Pancreas (tissue), 10 donors: ENCODE measurements around the gene GHRHR. TPM values are rescaled to one million over a fixed set of nuclear protein-coding genes. Genes with fewer than 3 reads are reported as not detected.

Experiments
- ATAC-seq, 4 donors: fragments of 200-7000 bp; cut with Tn5 transposase; one replicate each; pipeline versions ENCODE4 v1.8.0 to v1.9.1; 2020; ENCODE audit warnings: mild to moderate bottlenecking in 4 of 4, moderate library complexity in 4 of 4
- DNase-seq, 6 donors: peaks; one replicate each; pipeline ENCODE4 v3.0.0-alpha.2; 2020
- FAIRE-seq: peaks from 2 replicates; lab custom pipeline; 2012; peaks lifted over from hg19 to GRCh38; lab: Jason Lieb, UNC
- H3K27ac ChIP-seq, 4 donors: fragments of 200-600 bp; sonication (generic); 1 replicate in 3 of 4; 2 replicates in 1 of 4; pipeline versions ENCODE4 v1.5.0 to v1.8.0; 2020
- H3K27me3 ChIP-seq, 4 donors: fragments of 200-600 bp; one replicate each; pipeline ENCODE4 v1.8.0; 2021
- H3K36me3 ChIP-seq, 3 donors: fragments of 200-600 bp; sonication (generic) in 1 of 3; one replicate each; pipeline versions ENCODE4 v1.5.0 to v1.8.0; 2020 to 2021
- H3K4me1 ChIP-seq, 3 donors: fragments of 200-600 bp; one replicate each; pipeline ENCODE4 v1.8.0; 2021
- H3K4me3 ChIP-seq, 4 donors: fragments of 200-600 bp; sonication (generic) in 2 of 4; one replicate each; pipeline versions ENCODE4 v1.5.0 to v1.8.0; 2020 to 2021
- H3K9me3 ChIP-seq, 4 donors: fragments of 200-600 bp; one replicate each; pipeline ENCODE4 v1.8.0; 2021
- WGBS, 2 donors: extraction: QIAGEN DNeasy Blood & Tissue Kit; methylation state at CpG; one replicate each; pipeline ENCODE4 v1.1.7; 2013; 5-methylcytosine and 5-hydroxymethylcytosine counted together
- intact Hi-C, 3 donors: fragments of 100-400 bp; cut with DNase I; formaldehyde crosslinking; loops; one replicate each; pipeline versions ENCODE4 v1.11.1 to v1.14.2; 2022
- polyA plus RNA-seq, 2 donors: library from polyadenylated mRNA; stranded (reverse); fragments of 200-250 nt; gene quantifications; one replicate each; pipeline ENCODE4 v1.2.3, GENCODE V29; 2013
- total RNA-seq, 6 donors: library from RNA; stranded (reverse); fragmentation: NEBNext Ultra II Directional in 4 of 6; extraction: Animal tissue kit (Norgen Biotek cat#: 25700) in 4 of 6; gene quantifications; one replicate each; pipeline versions ENCODE4 v1.2.1 to v1.2.4, GENCODE V29; 2021 to 2023
- TF ChIP-seq, protein P1 (sequence below), 4 donors: fragments of 200-600 bp; sonication (generic) in 3 of 4; IDR thresholded peaks; one replicate each; pipeline versions ENCODE4 v1.5.0 to v1.8.0; 2021; ENCODE audit warnings: antibody characterized with exemption in 4 of 4
- donor health status: healthy with polysubstance abuse.
- donor health status: DM: no; HTN: no; CAD: no; lungs with moderate emphysema.
- donor health status: DM: no; HTN: no; CAD: no.
- donor health status: control.
- donor health status: control.
- donor health status: Bipolar disorder and iron deficiency.
- donor health status: DM: yes; HTN: yes; CAD: no.
- donor health status: DM: no; HTN: no; CAD: no.
- donor health status: DM: no; HTN: no; CAD: no.
- donor health status: DM: yes; HTN: yes; CAD: no.

Gene GHRHR
- total and polyA plus RNA-seq, 8 donors: 0.34 to 0.55 (median 0.47) TPM; not detected in 5

- Histone ChIP-seq H3K27me3 (no peaks in the 10 kb centered on the region), H3K27ac (no peak overlapping the region), H3K9me3 (no peaks in the 10 kb centered on the region), H3K4me1 (no peaks in the 10 kb centered on the region), H3K4me3 (no peak overlapping the region), H3K36me3 (no peaks in the 10 kb centered on the region)
- DNase-seq: peak in 1 of 6 donors; percentile 9
- ATAC-seq: no peak
- no peak for FAIRE-seq
- intact Hi-C loops: loop anchor here (5.0 to 10.0 kb wide), 3 partner anchors 175 to 182 kb away; no protein-coding TSS in a partner anchor
- TF ChIP-seq, protein P1, sequence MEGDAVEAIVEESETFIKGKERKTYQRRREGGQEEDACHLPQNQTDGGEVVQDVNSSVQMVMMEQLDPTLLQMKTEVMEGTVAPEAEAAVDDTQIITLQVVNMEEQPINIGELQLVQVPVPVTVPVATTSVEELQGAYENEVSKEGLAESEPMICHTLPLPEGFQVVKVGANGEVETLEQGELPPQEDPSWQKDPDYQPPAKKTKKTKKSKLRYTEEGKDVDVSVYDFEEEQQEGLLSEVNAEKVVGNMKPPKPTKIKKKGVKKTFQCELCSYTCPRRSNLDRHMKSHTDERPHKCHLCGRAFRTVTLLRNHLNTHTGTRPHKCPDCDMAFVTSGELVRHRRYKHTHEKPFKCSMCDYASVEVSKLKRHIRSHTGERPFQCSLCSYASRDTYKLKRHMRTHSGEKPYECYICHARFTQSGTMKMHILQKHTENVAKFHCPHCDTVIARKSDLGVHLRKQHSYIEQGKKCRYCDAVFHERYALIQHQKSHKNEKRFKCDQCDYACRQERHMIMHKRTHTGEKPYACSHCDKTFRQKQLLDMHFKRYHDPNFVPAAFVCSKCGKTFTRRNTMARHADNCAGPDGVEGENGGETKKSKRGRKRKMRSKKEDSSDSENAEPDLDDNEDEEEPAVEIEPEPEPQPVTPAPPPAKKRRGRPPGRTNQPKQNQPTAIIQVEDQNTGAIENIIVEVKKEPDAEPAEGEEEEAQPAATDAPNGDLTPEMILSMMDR (IDR thresholded peaks at IDR 0.05): no peak
- WGBS, 2 donors: 48 to 63% methylated on average over 1 of the region's 1 CpG
These were observed 13.5 kb downstream of the GHRHR start for GRCh38 chr7:30977222-30977621.

GRCh38 chr7:30977896-30978564, 14.3 kb downstream of the GHRHR start:
- Histone ChIP-seq H3K27me3 (no peaks in the 10 kb centered on the region), H3K27ac (no peak overlapping the region), H3K4me3 (no peak overlapping the region), H3K36me3 (no peaks in the 10 kb centered on the region), H3K4me1 (no peaks in the 10 kb centered on the region), H3K9me3 (no peaks in the 10 kb centered on the region)
- FAIRE-seq (no peak), ATAC-seq (peak; percentile 46 to 71 (median 62)), DNase-seq (peak; percentile 49 to 81 (median 65))
- TF ChIP-seq, protein P1 (IDR thresholded peaks at IDR 0.05): peak in 3 of 4 donors; percentile 36 to 51 (median 40)
- intact Hi-C loops: loop anchor here (5.0 to 10.0 kb wide), 3 partner anchors 176 to 183 kb away; no protein-coding TSS in a partner anchor
- WGBS, 2 donors: 14 to 17% methylated on average over 9 of the region's 9 CpGs

- intact Hi-C loops: loop anchor here (5.0 to 10.0 kb wide), 3 partner anchors 177 to 184 kb away; no protein-coding TSS in a partner anchor
- Histone ChIP-seq H3K4me3 (no peak overlapping the region), H3K4me1 (no peaks in the 10 kb centered on the region), H3K27ac (no peak overlapping the region), H3K9me3 (no peaks in the 10 kb centered on the region), H3K27me3 (no peaks in the 10 kb centered on the region), H3K36me3 (no peaks in the 10 kb centered on the region)
- WGBS, 2 donors: 54 to 66% methylated on average over 11 of the region's 11 CpGs
- no peak for FAIRE-seq
- TF ChIP-seq, protein P1 (IDR thresholded peaks at IDR 0.05): no peak
- DNase-seq: peak in 1 of 6 donors; percentile 60
- ATAC-seq: no peak
These were observed 15.3 kb downstream of the GHRHR start for GRCh38 chr7:30979027-30979426.

- Histone ChIP-seq H3K9me3 (no peaks in the 10 kb centered on the region), H3K4me1 (no peaks in the 10 kb centered on the region), H3K27ac (no peak overlapping the region), H3K4me3 (no peak overlapping the region), H3K36me3 (no peaks in the 10 kb centered on the region), H3K27me3 (no peaks in the 10 kb centered on the region)
- intact Hi-C loops: no loop called here
- FAIRE-seq: no peak
- no peak for ATAC-seq
- WGBS, 2 donors: 47 to 50% methylated on average over 7 of the region's 7 CpGs
- no peak for DNase-seq
- TF ChIP-seq, protein P1 (IDR thresholded peaks at IDR 0.05): no peak
These were observed 16.4 kb downstream of the GHRHR start for GRCh38 chr7:30980194-30980593.

DNA sequence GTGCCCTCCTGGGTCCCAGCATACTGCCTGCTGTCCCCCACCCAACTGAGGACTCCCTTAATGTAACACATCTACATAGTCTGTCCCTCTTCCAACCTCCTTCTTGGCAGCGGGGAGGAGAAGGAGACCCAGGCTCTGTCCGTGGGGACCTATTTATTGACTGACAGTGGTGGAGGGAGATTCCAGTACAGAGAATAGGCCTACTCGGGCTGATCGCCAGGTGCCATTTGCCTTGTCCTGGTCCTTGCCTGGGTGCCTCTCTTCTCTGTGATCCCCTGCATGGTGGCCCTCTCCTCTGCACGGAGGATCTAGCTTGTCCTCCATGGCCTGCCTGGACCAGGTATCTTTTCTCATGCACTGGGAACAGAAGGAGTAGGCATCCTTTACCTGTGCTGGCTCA, 17.0 kb downstream of the GHRHR start:
- Histone ChIP-seq H3K27ac (no peak overlapping the region), H3K4me1 (no peaks in the 10 kb centered on the region), H3K36me3 (no peaks in the 10 kb centered on the region), H3K9me3 (no peaks in the 10 kb centered on the region), H3K27me3 (no peaks in the 10 kb centered on the region), H3K4me3 (no peak overlapping the region)
- no peak for FAIRE-seq
- no peak for DNase-seq
- TF ChIP-seq, protein P1 (IDR thresholded peaks at IDR 0.05): no peak
- WGBS, 2 donors: 54 to 72% methylated on average over 5 of the region's 5 CpGs
- ATAC-seq: no peak
- intact Hi-C loops: no loop called here
